Activated gamma-delta T cell (primary cell): ENCODE results near the gene AGAP5.

Experiments
- DNase-seq: peaks from one replicate; lab custom pipeline; 2025; lab: John Stamatoyannopoulos, UW

Gene AGAP5

GRCh38 chr10:73625884-73626752 lies 71.8 kb downstream of the AGAP5 start:
- peak; percentile 73 for DNase-seq

DNA sequence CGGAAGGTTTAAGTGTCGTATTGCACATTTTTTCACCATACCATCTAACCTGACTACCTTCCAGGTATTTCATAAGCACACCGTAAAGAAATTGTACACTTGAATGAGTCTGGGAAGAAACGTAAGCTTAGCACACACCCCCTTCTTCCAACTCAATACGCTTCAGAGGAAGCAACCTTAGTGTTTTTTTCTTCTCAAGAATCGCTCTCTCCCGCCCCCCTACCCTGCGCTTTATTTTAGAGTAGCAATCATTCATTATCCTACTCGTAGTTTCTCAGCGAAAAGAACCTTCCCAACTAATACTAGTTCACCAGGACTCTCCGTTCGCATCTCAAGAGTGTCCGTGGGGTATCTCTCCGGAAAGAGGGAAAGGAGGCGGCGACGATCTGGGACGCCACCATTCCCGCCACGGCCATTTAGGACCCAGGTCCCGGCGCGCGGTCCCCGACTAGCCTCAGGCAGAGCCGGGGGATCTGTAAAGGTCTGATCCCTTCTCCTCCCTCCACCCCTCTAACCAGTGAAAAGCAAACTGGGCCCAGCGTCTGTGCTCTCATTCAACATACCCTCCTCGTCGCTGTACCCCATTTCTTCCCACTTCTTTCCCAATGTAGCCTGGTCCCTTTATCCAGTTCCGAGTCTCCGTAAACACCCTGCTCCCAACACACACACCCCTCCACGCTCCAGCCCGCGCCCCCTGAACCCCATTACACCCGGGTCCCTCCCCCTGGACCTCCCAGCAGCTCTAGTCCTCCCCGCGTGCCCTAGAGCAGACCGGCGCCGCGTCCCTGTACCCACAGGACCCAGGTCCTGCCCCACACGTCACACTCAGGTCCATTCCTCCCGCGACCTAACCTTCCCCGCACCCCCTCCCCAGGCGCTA lies 72.7 kb downstream of the AGAP5 start:
- DNase-seq: no peak
